A549 treated with ZK216348 at 1 μM for 4 hours (cell line): ENCODE data around the gene TMSB15A. TPM values are rescaled to one million over a fixed set of nuclear protein-coding genes. Genes with fewer than 3 reads are reported as not detected.

Experiments
- total RNA-seq: library from RNA; stranded (reverse); fragments of 200-300 nt; extraction: Qiagen RNA extraction; gene quantifications from 5 replicates; pipeline ENCODE4 v1.2.3, GENCODE V29; 2022; ENCODE audit warnings: low read depth

TMSB15A gene
- 0.61 to 0.85 TPM (median 0.62 TPM) in 3 of 5 replicates, not detected in the others for total RNA-seq

DNA sequence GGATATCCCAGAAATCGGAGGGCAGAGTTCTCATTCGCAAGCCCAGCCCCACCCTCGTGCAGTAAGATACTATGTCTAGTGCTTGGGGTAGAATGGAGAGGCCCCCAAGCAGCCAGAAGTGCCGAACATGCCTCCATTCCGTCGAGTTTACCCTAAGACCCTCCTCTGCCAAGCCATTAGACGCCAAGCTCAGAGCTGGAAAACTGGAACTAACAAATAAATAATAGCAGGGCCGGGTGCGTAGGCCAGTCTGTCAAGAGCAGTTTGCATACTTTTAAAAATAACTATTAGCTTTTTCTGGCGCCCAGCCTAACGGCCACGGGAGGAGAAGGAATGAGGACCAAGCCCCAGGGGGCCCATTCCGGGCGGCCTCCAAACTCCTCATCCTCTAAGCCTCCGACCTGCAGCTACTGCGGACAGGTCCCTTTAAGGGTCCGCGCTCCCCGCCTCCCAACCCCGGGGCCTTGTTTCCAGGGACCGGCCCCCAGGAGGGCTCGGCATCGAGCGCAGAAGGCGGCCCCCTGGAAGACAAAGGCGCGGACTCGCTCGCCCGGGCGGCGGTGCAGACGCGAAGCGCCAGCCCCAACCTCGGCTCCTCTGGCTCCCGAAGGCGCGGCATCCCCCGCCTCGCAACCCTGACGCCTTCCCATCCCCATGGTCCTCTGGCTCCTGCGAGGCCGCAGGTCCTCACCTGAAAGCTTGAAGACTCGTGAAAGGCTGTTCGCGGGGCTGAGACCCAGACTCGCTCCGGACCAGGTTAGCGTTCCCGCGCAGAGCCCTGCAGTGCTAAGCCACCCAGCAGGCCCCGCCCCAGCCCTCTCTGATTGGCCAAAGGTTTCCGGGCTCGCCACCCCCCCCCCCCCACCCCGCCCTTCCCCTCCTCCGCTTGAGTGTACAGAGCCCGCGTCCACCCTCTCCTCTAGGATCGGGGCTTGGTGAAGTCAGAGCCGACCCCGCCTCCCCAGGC lies at the start of gene TMSB15A:
Gene TMSB15A (minus strand): TSS at position 765 of the 967 bp plus-strand sequence.

DNA sequence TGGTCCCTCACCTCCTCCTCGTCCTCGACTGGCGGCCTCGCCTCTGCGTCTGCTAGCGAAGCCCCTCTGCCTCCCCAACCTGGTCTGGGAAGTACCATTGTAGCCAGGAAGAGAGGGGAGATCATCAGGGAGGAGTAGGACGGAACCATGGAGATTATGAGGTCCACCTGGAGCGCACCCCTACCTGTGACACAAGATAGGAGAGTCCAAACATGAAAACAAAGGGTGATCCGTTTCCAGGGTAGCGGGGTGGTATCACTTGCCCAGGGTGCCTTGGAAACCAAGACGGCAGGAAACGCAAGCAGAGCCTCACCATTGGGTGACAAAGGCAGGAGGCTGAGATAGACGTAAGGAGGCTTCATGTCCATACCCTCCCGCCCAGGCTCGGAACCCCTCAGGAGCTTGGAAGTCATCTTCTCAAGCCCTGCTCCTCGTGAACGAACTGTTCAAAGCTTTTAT lies 44.7 kb downstream of the TMSB15A start, which contains the start of gene TCP11X2:
Gene TCP11X2 (minus strand): TSS at position 51 of the 459 bp plus-strand sequence.

Other genes with a start within 250 kb of the TMSB15A start
- not detected in 5 replicates for gene NXF2B, start 76.7 kb downstream of the TMSB15A start, total RNA-seq
- not detected in 5 replicates for gene TCP11X2, start 44.9 kb downstream of the TMSB15A start, total RNA-seq
- gene ARMCX5, start 82.8 kb upstream of the TMSB15A start, total RNA-seq, result 8.8 to 11.5 TPM (median 10.9 TPM) in 5 replicates
- gene GPRASP1, start 134.7 kb upstream of the TMSB15A start, total RNA-seq, result 0.22 to 0.42 TPM (median 0.34 TPM) in 5 replicates
- 4.2 to 7.6 TPM (median 6.2 TPM) in 5 replicates for gene GPRASP2, start 195.7 kb upstream of the TMSB15A start, total RNA-seq
- 3.1 to 5.0 TPM (median 4.0 TPM) in 5 replicates for gene GPRASP3, start 204.0 kb upstream of the TMSB15A start, total RNA-seq